Smooth muscle cell (in vitro differentiated cells): ENCODE measurements around the gene ADAMTS16. TPM values are rescaled to one million over a fixed set of nuclear protein-coding genes. Genes with fewer than 3 reads are reported as not detected.

Experiments
- DNase-seq: peaks from one replicate; lab custom pipeline; 2025; ENCODE audit not compliant: unreplicated experiment; lab: John Stamatoyannopoulos, UW
- H2AFZ ChIP-seq: fragments of 200-600 bp; sonication (generic); 2 replicates; pipeline ENCODE4 v1.6.0; 2016; ENCODE audit warnings: antibody characterized with exemption, low read depth, mild to moderate bottlenecking
- H3F3A ChIP-seq: fragments of 200-600 bp; sonication (generic); 2 replicates; pipeline ENCODE4 v1.6.0; 2017; ENCODE audit warnings: antibody characterized with exemption, low read depth
- H3K27ac ChIP-seq: fragments of 200-600 bp; sonication (generic); 2 replicates; pipeline ENCODE4 v1.5.1; 2016; ENCODE audit warnings: low read depth, mild to moderate bottlenecking
- H3K27me3 ChIP-seq: fragments of 200-600 bp; sonication (generic); 2 replicates; pipeline ENCODE4 v1.6.1; 2016; ENCODE audit warnings: low read depth, mild to moderate bottlenecking
- H3K36me3 ChIP-seq: fragments of 200-600 bp; sonication (generic); 2 replicates; pipeline ENCODE4 v1.5.1; 2016; ENCODE audit warnings: low read depth
- H3K4me1 ChIP-seq: fragments of 200-600 bp; sonication (generic); 2 replicates; pipeline ENCODE4 v1.5.1; 2016; ENCODE audit warnings: low read depth
- H3K4me2 ChIP-seq: fragments of 200-600 bp; sonication (generic); 2 replicates; pipeline ENCODE4 v1.6.0; 2016; ENCODE audit warnings: mild to moderate bottlenecking
- H3K4me3 ChIP-seq: fragments of 200-600 bp; sonication (generic); 2 replicates; pipeline ENCODE4 v1.5.1; 2016; ENCODE audit warnings: mild to moderate bottlenecking
- H3K79me2 ChIP-seq: fragments of 200-600 bp; sonication (generic); 2 replicates; pipeline ENCODE4 v1.6.0; 2016; ENCODE audit warnings: low read depth, mild to moderate bottlenecking
- H3K9ac ChIP-seq: fragments of 200-600 bp; sonication (generic); 2 replicates; pipeline ENCODE4 v1.6.0; 2016; ENCODE audit warnings: low read depth
- H3K9me3 ChIP-seq: fragments of 200-600 bp; sonication (generic); replicated peaks from 2 replicates; pipeline ENCODE4 v1.5.1; 2016; ENCODE audit warnings: low read depth
- H4K20me1 ChIP-seq: fragments of 200-600 bp; sonication (generic); 2 replicates; pipeline ENCODE4 v1.6.0; 2016; ENCODE audit warnings: low read depth
- WGBS: methylation state at CpG from one replicate; pipeline ENCODE4 v1.1.7; 2016; ENCODE audit warnings: low lambda C conversion rate; 5-methylcytosine and 5-hydroxymethylcytosine counted together
- polyA plus RNA-seq: library from polyadenylated mRNA; unstranded; fragments of >200 nt; fragmentation: Nextera tagmentation; extraction: Ambion mirVana; gene quantifications from 2 replicates; pipeline ENCODE4 v1.2.1, GENCODE V29; 2016
- total RNA-seq: library from RNA; depleted of rRNA; stranded (reverse); fragments of >200 nt; gene quantifications from 2 replicates; pipeline ENCODE4 v1.2.3, GENCODE V29; 2014
- TF ChIP-seq, protein P1 (sequence below): fragments of 200-600 bp; sonication (generic); IDR thresholded peaks from 2 replicates; pipeline ENCODE4 v1.5.1; 2017; ENCODE audit warnings: borderline replicate concordance, mild to moderate bottlenecking, antibody characterized with exemption; ENCODE audit not compliant: insufficient read depth, poor library complexity, severe bottlenecking

Gene ADAMTS16
- total and polyA plus RNA-seq, 2 experiments from 2014 or later: 4.7 to 6.2 TPM

DNA sequence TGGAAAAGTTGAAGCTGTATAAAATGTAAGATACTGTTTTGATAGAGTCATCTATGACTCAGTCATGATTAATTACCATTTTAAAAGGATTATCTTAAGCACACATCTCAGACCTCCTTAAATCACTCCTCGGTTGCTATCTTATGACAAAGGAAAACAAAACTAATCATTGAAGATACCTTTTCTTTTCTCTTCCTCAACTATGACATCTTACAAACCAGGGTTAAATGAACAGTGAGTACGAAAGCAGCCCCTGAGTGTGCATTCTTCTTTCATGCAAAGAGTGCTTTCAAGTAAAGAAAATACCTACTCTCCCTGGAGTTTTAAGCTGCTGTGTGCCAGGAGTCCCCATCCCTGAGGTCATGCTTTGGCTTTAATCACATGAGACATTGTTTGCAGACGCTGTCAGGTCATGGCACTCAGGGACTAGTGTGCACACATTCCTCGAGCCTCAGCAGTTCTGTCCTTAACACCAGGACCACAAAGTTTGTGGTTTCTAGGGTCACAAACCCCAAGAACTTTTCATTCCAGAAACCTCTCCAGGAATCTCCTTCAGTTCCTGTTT, 195.7 kb downstream of the ADAMTS16 start:
- no peaks in the 10 kb centered on the region for H4K20me1 ChIP-seq
- H3K27ac ChIP-seq: peak overlapping the region; percentile 73
- H3F3A ChIP-seq: peaks cover 2% of the 10 kb centered on the region
- H3K9me3 ChIP-seq: no peaks in the 10 kb centered on the region
- H3K4me2 ChIP-seq: peak overlapping the region; percentile 6
- peaks cover 37% of the 10 kb centered on the region for H3K4me1 ChIP-seq
- H3K79me2 ChIP-seq: no peaks in the 10 kb centered on the region
- H3K9ac ChIP-seq: peak overlapping the region; percentile 25
- H3K27me3 ChIP-seq: no peaks in the 10 kb centered on the region
- 19% methylated on average over 4 of the region's 4 CpGs for WGBS
- H3K36me3 ChIP-seq: no peaks in the 10 kb centered on the region
- TF ChIP-seq, protein P1, sequence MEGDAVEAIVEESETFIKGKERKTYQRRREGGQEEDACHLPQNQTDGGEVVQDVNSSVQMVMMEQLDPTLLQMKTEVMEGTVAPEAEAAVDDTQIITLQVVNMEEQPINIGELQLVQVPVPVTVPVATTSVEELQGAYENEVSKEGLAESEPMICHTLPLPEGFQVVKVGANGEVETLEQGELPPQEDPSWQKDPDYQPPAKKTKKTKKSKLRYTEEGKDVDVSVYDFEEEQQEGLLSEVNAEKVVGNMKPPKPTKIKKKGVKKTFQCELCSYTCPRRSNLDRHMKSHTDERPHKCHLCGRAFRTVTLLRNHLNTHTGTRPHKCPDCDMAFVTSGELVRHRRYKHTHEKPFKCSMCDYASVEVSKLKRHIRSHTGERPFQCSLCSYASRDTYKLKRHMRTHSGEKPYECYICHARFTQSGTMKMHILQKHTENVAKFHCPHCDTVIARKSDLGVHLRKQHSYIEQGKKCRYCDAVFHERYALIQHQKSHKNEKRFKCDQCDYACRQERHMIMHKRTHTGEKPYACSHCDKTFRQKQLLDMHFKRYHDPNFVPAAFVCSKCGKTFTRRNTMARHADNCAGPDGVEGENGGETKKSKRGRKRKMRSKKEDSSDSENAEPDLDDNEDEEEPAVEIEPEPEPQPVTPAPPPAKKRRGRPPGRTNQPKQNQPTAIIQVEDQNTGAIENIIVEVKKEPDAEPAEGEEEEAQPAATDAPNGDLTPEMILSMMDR: no peak
- no peak for DNase-seq
- H2AFZ ChIP-seq: no peak overlapping the region
- H3K4me3 ChIP-seq: no peak overlapping the region

GRCh38 chr5:5339257-5339656, 199.1 kb downstream of the ADAMTS16 start:
- H3K4me2 ChIP-seq: no peak overlapping the region
- H3K9ac ChIP-seq: no peak overlapping the region
- DNase-seq: no peak
- no peaks in the 10 kb centered on the region for H3K79me2 ChIP-seq
- H3K27ac ChIP-seq: no peak overlapping the region
- H2AFZ ChIP-seq: no peak overlapping the region
- WGBS: 94% methylated on average over 4 of the region's 4 CpGs
- H4K20me1 ChIP-seq: no peaks in the 10 kb centered on the region
- peaks cover 21% of the 10 kb centered on the region for H3K4me1 ChIP-seq
- TF ChIP-seq, protein P1: no peak
- no peak overlapping the region for H3K4me3 ChIP-seq
- H3K9me3 ChIP-seq: no peaks in the 10 kb centered on the region
- no peaks in the 10 kb centered on the region for H3K27me3 ChIP-seq
- H3K36me3 ChIP-seq: no peaks in the 10 kb centered on the region
- peaks cover 8% of the 10 kb centered on the region for H3F3A ChIP-seq

GRCh38 chr5:5340206-5340729, 200.1 kb downstream of the ADAMTS16 start:
- WGBS: 6% methylated on average over 15 of the region's 15 CpGs
- H3K36me3 ChIP-seq: no peaks in the 10 kb centered on the region
- TF ChIP-seq, protein P1: peak; percentile 76
- H2AFZ ChIP-seq: no peak overlapping the region
- no peaks in the 10 kb centered on the region for H3K9me3 ChIP-seq
- peaks cover 20% of the 10 kb centered on the region for H3K4me1 ChIP-seq
- peak overlapping the region; percentile 89 for H3K27ac ChIP-seq
- no peaks in the 10 kb centered on the region for H3K27me3 ChIP-seq
- DNase-seq: peak; percentile 50
- no peaks in the 10 kb centered on the region for H3K79me2 ChIP-seq
- H3F3A ChIP-seq: peaks cover 5% of the 10 kb centered on the region
- H3K4me2 ChIP-seq: peak overlapping the region; percentile 52
- H3K9ac ChIP-seq: peak overlapping the region; percentile 49
- no peak overlapping the region for H3K4me3 ChIP-seq
- H4K20me1 ChIP-seq: no peaks in the 10 kb centered on the region
